ENCODE results near the gene KCP.
"Not testable (repeated sequence)": the region's sequence is repeated elsewhere in the genome, so short reads cannot be mapped to it uniquely, and the experiment has no call there.

Gene KCP

DNA sequence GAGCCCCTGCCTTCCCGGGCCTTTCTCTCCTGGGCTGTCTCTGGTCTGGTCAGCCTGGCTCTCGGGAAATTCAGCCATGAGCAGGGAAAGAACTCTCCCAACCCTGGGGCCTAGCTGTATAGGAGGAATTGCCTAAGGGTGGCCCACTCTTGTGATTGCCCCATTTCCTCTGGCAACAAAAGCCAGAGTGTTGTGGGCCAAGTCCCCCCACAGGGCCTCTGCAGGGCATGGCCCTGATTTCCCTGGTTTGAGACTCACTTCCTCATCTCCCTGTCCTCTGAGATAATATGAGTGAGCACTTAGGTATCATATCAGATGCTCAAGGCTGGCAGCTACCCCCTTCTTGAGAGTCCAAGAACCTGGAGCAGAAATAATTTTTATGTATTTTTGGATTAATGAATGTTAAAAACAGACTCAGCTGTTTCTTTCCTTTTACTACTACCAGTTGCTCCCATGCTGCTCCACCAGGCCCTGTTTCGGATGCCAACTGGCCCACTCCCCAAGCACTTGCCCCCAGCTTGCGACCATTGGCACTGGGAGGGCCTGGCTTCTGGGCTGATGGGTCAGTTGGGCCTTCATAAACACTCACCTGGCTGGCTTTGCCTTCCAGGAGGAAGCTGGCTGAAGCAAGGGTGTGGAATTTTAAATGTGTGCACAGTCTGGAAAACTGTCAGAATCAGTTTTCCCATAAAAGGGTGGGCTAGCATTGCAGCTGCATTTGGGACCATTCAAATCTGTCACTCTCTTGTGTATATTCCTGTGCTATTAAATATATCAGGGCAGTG, 38.7 kb upstream of the KCP start:
- TF ChIP-seq, protein P1, sequence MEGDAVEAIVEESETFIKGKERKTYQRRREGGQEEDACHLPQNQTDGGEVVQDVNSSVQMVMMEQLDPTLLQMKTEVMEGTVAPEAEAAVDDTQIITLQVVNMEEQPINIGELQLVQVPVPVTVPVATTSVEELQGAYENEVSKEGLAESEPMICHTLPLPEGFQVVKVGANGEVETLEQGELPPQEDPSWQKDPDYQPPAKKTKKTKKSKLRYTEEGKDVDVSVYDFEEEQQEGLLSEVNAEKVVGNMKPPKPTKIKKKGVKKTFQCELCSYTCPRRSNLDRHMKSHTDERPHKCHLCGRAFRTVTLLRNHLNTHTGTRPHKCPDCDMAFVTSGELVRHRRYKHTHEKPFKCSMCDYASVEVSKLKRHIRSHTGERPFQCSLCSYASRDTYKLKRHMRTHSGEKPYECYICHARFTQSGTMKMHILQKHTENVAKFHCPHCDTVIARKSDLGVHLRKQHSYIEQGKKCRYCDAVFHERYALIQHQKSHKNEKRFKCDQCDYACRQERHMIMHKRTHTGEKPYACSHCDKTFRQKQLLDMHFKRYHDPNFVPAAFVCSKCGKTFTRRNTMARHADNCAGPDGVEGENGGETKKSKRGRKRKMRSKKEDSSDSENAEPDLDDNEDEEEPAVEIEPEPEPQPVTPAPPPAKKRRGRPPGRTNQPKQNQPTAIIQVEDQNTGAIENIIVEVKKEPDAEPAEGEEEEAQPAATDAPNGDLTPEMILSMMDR (IDR thresholded peaks at IDR 0.05; ENCODE audit: borderline replicate concordance, insufficient read depth, low read depth, low read length) = no peak
- no peak overlapping the region for H3K4me3 ChIP-seq (ENCODE audit: low read depth, low read length)

DNA sequence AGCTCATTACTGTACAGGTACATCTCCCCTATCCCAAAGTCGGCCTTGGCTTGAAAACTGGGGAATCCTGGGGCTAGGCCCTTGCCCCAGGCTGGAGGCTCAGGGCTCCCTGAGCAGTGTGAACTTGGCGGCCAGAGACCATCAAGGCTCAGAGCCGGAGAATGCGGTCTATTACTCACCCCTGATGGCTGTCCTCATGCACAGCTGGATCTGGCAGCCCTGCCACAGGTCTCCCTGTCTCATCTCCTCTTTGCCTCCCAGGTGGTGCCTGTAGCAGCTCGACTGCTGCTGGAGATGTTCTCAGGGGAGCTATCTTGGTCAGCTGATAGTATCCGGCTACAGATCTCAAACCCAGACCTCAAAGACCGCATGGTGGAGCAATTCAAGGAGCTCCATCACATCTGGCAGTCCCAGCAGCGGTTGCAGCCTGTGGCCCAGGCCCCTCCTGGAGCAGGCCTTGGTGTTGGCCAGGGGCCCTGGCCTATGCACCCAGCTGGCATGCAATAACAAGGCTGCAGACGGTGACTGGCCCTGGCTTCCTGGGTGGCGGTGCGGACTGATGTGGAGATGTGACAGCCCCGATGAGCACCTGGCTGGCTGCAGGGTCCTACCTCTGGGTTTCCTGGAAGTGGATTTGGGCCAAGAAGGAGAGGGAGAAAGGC, 37.9 kb upstream of the KCP start:
- no peak overlapping the region for H3K4me3 ChIP-seq (ENCODE audit: low read depth, low read length)
- TF ChIP-seq, protein P1 (IDR thresholded peaks at IDR 0.05; ENCODE audit: borderline replicate concordance, insufficient read depth, low read depth, low read length) = no peak

DNA sequence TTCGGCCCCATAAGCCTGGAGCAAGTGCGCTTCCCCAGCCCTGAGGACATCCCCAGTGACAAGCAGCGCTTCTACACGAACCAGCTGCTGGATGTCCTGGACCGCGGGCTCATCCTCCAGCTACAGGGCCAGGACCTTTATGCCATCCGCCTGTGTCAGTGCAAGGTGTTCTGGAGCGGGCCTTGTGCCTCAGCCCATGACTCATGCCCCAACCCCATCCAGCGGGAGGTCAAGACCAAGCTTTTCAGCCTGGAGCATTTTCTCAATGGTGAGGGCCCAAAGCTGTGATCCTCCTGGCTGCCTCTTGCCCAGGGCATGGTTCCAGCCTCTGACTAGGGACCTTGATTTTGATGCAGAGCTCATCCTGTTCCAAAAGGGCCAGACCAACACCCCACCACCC, 37.3 kb upstream of the KCP start:
- TF ChIP-seq, protein P1 (IDR thresholded peaks at IDR 0.05; ENCODE audit: borderline replicate concordance, insufficient read depth, low read depth, low read length) = no peak
- no peak overlapping the region for H3K4me3 ChIP-seq (ENCODE audit: low read depth, low read length)

DNA sequence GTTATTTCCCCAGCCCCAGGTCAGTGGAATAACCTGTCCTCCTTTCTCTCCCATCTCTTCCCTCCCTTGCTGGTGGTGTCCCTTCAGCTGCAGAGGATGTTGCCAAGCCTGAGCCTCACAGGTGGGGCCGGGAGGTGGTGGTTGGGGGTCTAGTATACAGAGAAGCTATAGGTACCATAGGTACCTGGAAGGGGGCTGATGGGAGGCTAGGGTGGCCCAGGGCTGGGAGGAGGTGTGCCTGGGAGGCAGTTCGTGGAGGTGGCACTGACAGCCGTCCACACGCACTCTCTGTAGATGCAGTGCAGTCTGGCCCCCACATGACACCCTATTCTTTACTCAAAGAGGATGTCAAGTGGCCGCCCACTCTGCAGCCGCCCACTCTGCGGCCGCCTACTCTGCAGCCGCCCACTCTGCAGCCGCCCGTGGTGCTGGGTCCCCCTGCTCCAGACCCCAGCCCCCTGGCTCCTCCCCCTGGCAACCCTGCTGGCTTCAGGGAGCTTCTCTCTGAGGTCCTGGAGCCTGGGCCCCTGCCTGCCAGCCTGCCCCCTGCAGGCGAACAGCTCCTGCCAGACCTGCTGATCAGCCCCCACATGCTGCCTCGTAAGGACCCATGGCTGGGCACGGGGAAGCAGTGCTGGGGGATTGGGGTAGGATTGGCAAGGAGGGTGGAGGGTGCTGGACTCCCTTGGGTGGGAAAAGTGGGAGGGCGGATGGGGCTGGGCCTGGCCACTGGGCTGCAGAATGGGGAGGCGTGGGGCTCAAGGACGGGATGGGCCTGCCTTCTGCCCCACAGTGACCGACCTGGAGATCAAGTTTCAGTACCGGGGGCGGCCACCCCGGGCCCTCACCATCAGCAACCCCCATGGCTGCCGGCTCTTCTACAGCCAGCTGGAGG, 36.7 kb upstream of the KCP start:
- TF ChIP-seq, protein P1 (IDR thresholded peaks at IDR 0.05; ENCODE audit: borderline replicate concordance, insufficient read depth, low read depth, low read length) = peak; percentile 47; the same call in 1 of the 2 replicates
- H3K4me3 ChIP-seq (ENCODE audit: low read depth, low read length) = no peak overlapping the region

DNA sequence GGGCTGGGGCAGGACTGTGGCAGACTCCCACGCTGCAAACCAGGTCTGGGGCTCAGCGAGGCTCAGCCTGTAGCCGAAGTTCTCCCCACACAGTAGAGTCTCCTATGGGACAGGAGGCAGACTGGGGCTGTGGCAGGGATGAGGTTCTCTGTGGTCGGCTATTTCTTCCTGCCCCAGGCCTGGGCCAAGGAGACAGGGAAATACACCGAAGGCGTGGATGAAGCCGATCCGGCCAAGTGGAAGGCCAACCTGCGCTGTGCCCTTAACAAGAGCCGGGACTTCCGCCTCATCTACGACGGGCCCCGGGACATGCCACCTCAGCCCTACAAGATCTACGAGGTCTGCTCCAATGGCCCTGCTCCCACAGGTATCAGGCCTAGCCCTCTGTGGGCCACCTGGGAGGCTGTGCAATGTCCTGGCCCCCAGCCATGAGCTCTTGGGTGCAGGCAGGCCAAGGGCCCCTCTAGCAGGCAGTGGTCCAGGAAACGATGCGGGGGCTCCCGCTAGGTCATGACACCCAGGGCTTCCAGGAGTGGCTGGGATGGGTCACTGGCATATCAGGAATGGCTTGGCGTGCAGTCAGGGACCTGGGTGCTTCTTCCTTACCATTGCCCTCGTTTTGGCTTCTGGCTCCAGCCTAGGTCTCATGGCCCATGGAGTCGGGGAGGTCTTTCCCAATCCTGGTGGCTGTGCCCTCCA, 35.3 kb upstream of the KCP start:
- TF ChIP-seq, protein P1 (IDR thresholded peaks at IDR 0.05; ENCODE audit: borderline replicate concordance, insufficient read depth, low read depth, low read length) = no peak
- H3K4me3 ChIP-seq (ENCODE audit: low read depth, low read length) = no peak overlapping the region

DNA sequence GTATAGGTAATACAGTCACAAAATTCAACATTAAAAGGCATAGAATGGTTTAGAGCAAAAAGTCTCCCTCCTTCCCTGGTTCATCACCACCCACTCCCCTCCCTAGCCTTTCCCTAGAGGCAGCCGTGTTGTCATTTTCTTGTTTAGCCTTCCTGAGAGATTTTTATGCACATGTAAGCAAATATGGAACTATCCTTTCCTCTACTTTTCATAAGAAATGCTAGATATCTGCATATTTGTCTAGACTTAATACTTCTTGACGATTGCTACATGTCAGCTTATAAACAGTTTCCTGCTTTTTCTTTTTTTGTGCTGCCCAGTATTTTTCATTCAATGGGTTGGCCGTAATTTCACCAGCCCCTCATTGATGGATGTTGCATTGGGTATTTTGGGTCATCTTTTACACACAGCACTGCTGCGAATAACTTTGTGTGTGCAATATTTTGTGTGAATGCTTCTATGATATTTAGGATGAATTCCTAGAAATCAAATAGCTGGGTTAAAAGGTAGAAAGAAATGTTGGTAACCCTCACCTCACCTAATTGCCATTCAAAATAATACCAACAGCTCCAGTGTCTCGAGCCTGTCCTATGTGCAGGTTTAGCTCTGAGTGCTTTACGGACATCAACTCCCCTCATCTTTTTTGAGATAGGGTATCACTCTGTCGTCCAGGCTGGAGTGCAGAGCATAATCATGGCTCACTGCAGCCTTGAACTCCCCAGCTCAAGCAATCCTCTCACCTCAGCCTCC, 34.2 kb upstream of the KCP start:
- no peak overlapping the region for H3K4me3 ChIP-seq (ENCODE audit: low read depth, low read length)
- TF ChIP-seq, protein P1 (IDR thresholded peaks at IDR 0.05; ENCODE audit: borderline replicate concordance, insufficient read depth, low read depth, low read length) = no peak

DNA sequence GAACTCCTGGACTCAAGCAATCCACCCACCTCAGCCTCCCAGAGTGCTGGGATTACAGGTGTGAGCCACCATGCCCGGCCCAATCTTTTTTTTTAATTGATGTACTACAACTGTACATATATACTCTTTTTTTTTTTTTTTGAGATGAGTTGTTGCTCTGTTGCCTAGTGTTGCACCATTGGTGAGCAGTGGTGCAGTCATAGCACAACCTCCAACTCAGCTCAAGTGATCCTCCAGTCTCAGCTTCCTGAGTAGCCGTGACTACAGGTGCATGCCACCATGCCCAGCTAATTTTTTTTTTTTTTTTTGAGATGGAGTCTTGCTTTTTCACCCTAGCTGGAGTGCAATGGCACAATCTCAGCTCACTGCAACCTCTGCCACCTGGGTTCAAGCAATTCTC, 32.7 kb upstream of the KCP start:
- H3K4me3 ChIP-seq (ENCODE audit: low read depth, low read length) = not testable (repeated sequence)
